Esophagus muscularis mucosa (tissue), 4 donors: ENCODE results near the gene CDC123. TPM values are rescaled to one million over a fixed set of nuclear protein-coding genes. Genes with fewer than 3 reads are reported as not detected.

Source experiments
- DNase-seq: peaks from one replicate; pipeline ENCODE4 v3.0.0-alpha.2; 2017; ENCODE audit errors: extremely low spot score
- H3K27ac ChIP-seq, 4 donors: fragments of 200-600 bp; sonication (generic); replicated peaks in 1 of 4; 1 replicate in 3 of 4; 2 replicates in 1 of 4; pipeline ENCODE4 v1.5.1; 2016 to 2019; ENCODE audit warnings: mild to moderate bottlenecking in 1 of 4
- H3K27me3 ChIP-seq, 4 donors: fragments of 200-600 bp; sonication (generic); one replicate each; pipeline versions ENCODE4 v1.5.1 to v1.6.0; 2016 to 2019
- H3K36me3 ChIP-seq, 4 donors: fragments of 200-600 bp; sonication (generic); one replicate each; pipeline ENCODE4 v1.5.1; 2016 to 2019
- H3K4me1 ChIP-seq, 4 donors: fragments of 200-600 bp; sonication (generic); one replicate each; pipeline ENCODE4 v1.5.1; 2016 to 2019
- H3K4me3 ChIP-seq, 4 donors: fragments of 200-600 bp; sonication (generic); 1 replicate in 2 of 4; 2 replicates in 2 of 4; pipeline ENCODE4 v1.5.1; 2016 to 2019; ENCODE audit warnings: mild to moderate bottlenecking in 4 of 4, moderate library complexity in 1 of 4
- H3K9me3 ChIP-seq, 4 donors: fragments of 200-600 bp; sonication (generic); 1 replicate in 3 of 4; 2 replicates in 1 of 4; pipeline ENCODE4 v1.5.1; 2016 to 2019
- CTCF ChIP-seq, 3 experiments: fragments of 200-600 bp in 2 of 3; fragments of 450-650 bp in 1 of 3; sonication (generic) in 2 of 3; IDR thresholded peaks; one replicate each; pipeline ENCODE4 v1.5.1; 2017 to 2019; ENCODE audit warnings: antibody characterized with exemption in 3 of 3, mild to moderate bottlenecking in 2 of 3, moderate library complexity in 1 of 3
- EP300 ChIP-seq: sonication (generic); formaldehyde crosslinking; IDR thresholded peaks from one replicate; pipeline ENCODE4 v1.6.1; 2017; ENCODE audit warnings: antibody characterized with exemption
- POLR2A ChIP-seq: fragments of 450-650 bp; IDR thresholded peaks from one replicate; pipeline ENCODE4 v1.6.1; 2017; ENCODE audit warnings: antibody characterized with exemption, moderate library complexity, mild to moderate bottlenecking, low read depth
- POLR2AphosphoS5 ChIP-seq, 2 donors: sonication (generic); formaldehyde crosslinking; IDR thresholded peaks; one replicate each; pipeline ENCODE4 v1.6.1; 2017; ENCODE audit warnings: antibody characterized with exemption in 2 of 2
- WGBS: methylation state at CpG from one replicate; pipeline ENCODE4 v1.1.5; 2018; 5-methylcytosine and 5-hydroxymethylcytosine counted together
- intact Hi-C: fragments of 100-400 bp; cut with DNase I; formaldehyde crosslinking; loops from one replicate; pipeline ENCODE4 v1.15.1; 2023
- total RNA-seq, 4 donors: library from RNA; depleted of rRNA; stranded (reverse); fragments of >200 nt; gene quantifications; one replicate each; pipeline versions ENCODE4 v1.1.0 to v1.2.1, GENCODE V29; 2016

CDC123 gene
- total RNA-seq, 4 donors from 2014 or later: 46.9 to 50.2 (median 48.5) TPM

- no peak for TF ChIP-seq CTCF (IDR thresholded peaks at IDR 0.05)
- no peak for TF ChIP-seq POLR2AphosphoS5 (IDR thresholded peaks at IDR 0.05)
- no peak for TF ChIP-seq EP300
- no peak for TF ChIP-seq POLR2A
- 92% methylated on average over 3 of the region's 3 CpGs for WGBS
- DNase-seq: no peak
- intact Hi-C loops: no loop called here
- Histone ChIP-seq H3K27me3 (no peaks in the 10 kb centered on the region), H3K4me3 (no peak overlapping the region), H3K9me3 (no peaks in the 10 kb centered on the region), H3K27ac (no peak overlapping the region), H3K36me3 (peaks cover 19 to 81% (median 53%) of the 10 kb centered on the region in 4 donors), H3K4me1 (peaks cover 0 to 5% (median 0%) of the 10 kb centered on the region in 4 donors)
These were observed 37.9 kb upstream of the CDC123 start for GRCh38 chr10:12158111-12158510.

- Histone ChIP-seq H3K27ac (no peak overlapping the region), H3K4me3 (no peak overlapping the region), H3K36me3 (peaks cover 19 to 85% (median 71%) of the 10 kb centered on the region in 4 donors), H3K27me3 (no peaks in the 10 kb centered on the region), H3K4me1 (no peaks in the 10 kb centered on the region), H3K9me3 (no peaks in the 10 kb centered on the region)
- TF ChIP-seq CTCF (IDR thresholded peaks at IDR 0.05): no peak
- TF ChIP-seq POLR2A: no peak
- intact Hi-C loops: no loop called here
- no peak for DNase-seq
- 95% methylated on average over 5 of the region's 5 CpGs for WGBS
These were observed 35.3 kb upstream of the CDC123 start for GRCh38 chr10:12160664-12161063.

GRCh38 chr10:12162927-12163326, 33.1 kb upstream of the CDC123 start:
- intact Hi-C loops: no loop called here
- no peaks in the 10 kb centered on the region for H3K9me3 ChIP-seq

GRCh38 chr10:12164085-12164484, 31.9 kb upstream of the CDC123 start:
- H3K27me3 ChIP-seq: no peaks in the 10 kb centered on the region
- H3K9me3 ChIP-seq: no peaks in the 10 kb centered on the region
- intact Hi-C loops: no loop called here
- no peak overlapping the region for H3K4me3 ChIP-seq
- H3K27ac ChIP-seq: no peak overlapping the region
- TF ChIP-seq POLR2AphosphoS5 (IDR thresholded peaks at IDR 0.05): no peak
- TF ChIP-seq POLR2A: no peak
- no peak for TF ChIP-seq EP300
- TF ChIP-seq CTCF (IDR thresholded peaks at IDR 0.05): no peak
- H3K4me1 ChIP-seq: no peaks in the 10 kb centered on the region
- H3K36me3 ChIP-seq: peaks cover 16 to 88% (median 86%) of the 10 kb centered on the region in 4 donors
- DNase-seq: no peak
- 85% methylated on average over 10 of the region's 12 CpGs for WGBS

More at GRCh38 chr10:12162927-12163326, 33.1 kb upstream of the CDC123 start:
- H3K27ac ChIP-seq: no peak overlapping the region
- no peak overlapping the region for H3K4me3 ChIP-seq
- no peaks in the 10 kb centered on the region for H3K27me3 ChIP-seq
- peaks cover 15 to 88% (median 85%) of the 10 kb centered on the region in 4 donors for H3K36me3 ChIP-seq
- 96% methylated on average over 6 of the region's 6 CpGs for WGBS
- no peak for TF ChIP-seq POLR2AphosphoS5 (IDR thresholded peaks at IDR 0.05)
- no peak for TF ChIP-seq POLR2A
- no peak for TF ChIP-seq EP300
- TF ChIP-seq CTCF (IDR thresholded peaks at IDR 0.05): no peak
- DNase-seq: no peak
- H3K4me1 ChIP-seq: no peaks in the 10 kb centered on the region

GRCh38 chr10:12165036-12165435, 31.0 kb upstream of the CDC123 start:
- intact Hi-C loops: no loop called here
- Histone ChIP-seq H3K27me3 (no peaks in the 10 kb centered on the region), H3K36me3 (peaks cover 25 to 93% (median 87%) of the 10 kb centered on the region in 4 donors), H3K27ac (no peak overlapping the region), H3K4me1 (no peaks in the 10 kb centered on the region), H3K4me3 (no peak overlapping the region), H3K9me3 (no peaks in the 10 kb centered on the region)
- DNase-seq: no peak
- WGBS: 90% methylated on average over 3 of the region's 3 CpGs
- no peak for TF ChIP-seq POLR2AphosphoS5 (IDR thresholded peaks at IDR 0.05)
- TF ChIP-seq CTCF (IDR thresholded peaks at IDR 0.05): no peak
- no peak for TF ChIP-seq EP300
- no peak for TF ChIP-seq POLR2A
